ENCODE data around the gene NDUFB7.
"Not testable (repeated sequence)": the region's sequence is repeated elsewhere in the genome, so short reads cannot be mapped to it uniquely, and the experiment has no call there.

The NDUFB7 gene

GRCh38 chr19:14552006-14552360, 19.9 kb downstream of the NDUFB7 start:
- DNase-seq, result not testable (repeated sequence)

GRCh38 chr19:14551134-14552005, 20.5 kb downstream of the NDUFB7 start:
- DNase-seq, result peak in 1 of 2 experiments; percentile 19

- peak in 1 of 2 experiments; percentile 53 for DNase-seq
Observed at GRCh38 chr19:14550201-14550754, 21.6 kb downstream of the NDUFB7 start.

- no peak for DNase-seq
Observed at GRCh38 chr19:14545716-14546082, 26.2 kb downstream of the NDUFB7 start.

GRCh38 chr19:14544977-14545715, 26.7 kb downstream of the NDUFB7 start:
- DNase-seq, result peak; percentile 78 to 94

- no peak for DNase-seq
Observed at GRCh38 chr19:14544047-14544446, 27.8 kb downstream of the NDUFB7 start.

GRCh38 chr19:14542711-14543328, 29.0 kb downstream of the NDUFB7 start:
- DNase-seq, result no peak

- DNase-seq, result not testable (repeated sequence)
Observed at GRCh38 chr19:14541979-14542378, 29.9 kb downstream of the NDUFB7 start.

GRCh38 chr19:14540741-14541525, 30.9 kb downstream of the NDUFB7 start:
- DNase-seq, result no peak

- no peak for DNase-seq
Observed at GRCh38 chr19:14536926-14537692, 34.8 kb downstream of the NDUFB7 start.

- no peak for DNase-seq
Observed at GRCh38 chr19:14533450-14533849, 38.4 kb downstream of the NDUFB7 start.

- DNase-seq, result no peak
Observed at GRCh38 chr19:14530506-14530905, 41.4 kb downstream of the NDUFB7 start.

- no peak for DNase-seq
Observed at GRCh38 chr19:14530005-14530348, 41.9 kb downstream of the NDUFB7 start.

GRCh38 chr19:14529254-14530004, 42.4 kb downstream of the NDUFB7 start, which contains the start of gene TECR:
Gene TECR, plus strand, starts transcription at chr19:14529594. Its CDS starts 103 bp downstream, at chr19:14529697.
- DNase-seq, result peak; percentile 98 to 99

GRCh38 chr19:14528419-14529253, 43.2 kb downstream of the NDUFB7 start:
- no peak for DNase-seq

GRCh38 chr19:14526423-14526822, 45.4 kb downstream of the NDUFB7 start:
- no peak for DNase-seq

GRCh38 chr19:14525729-14526128, 46.1 kb downstream of the NDUFB7 start:
- DNase-seq, result no peak

- no peak for DNase-seq
Observed at GRCh38 chr19:14520543-14520942, 51.3 kb downstream of the NDUFB7 start.

- DNase-seq, result no peak
Observed at GRCh38 chr19:14519860-14520407, 51.9 kb downstream of the NDUFB7 start.
